Choroid plexus epithelial cell (primary cell): ENCODE data around the gene TAS2R31.
A peak's percentile ranks its signal among the peaks of the same experiment; 100 is the strongest.

ENCODE experiments used
- DNase-seq: peaks from one replicate; pipeline ENCODE4 v3.0.0-alpha.2; 2010; ENCODE audit warnings: low read depth
- H3K4me3 ChIP-seq: 2 replicates; pipeline ENCODE4 v1.5.1; 2011; ENCODE audit warnings: low read depth, mild to moderate bottlenecking, control low read depth, low read length, moderate library complexity
- CTCF ChIP-seq: conservative IDR thresholded peaks from 2 replicates; pipeline ENCODE4 v1.5.1; 2011; ENCODE audit warnings: low read depth, mild to moderate bottlenecking, control low read depth, inconsistent platforms, low read length, moderate library complexity

The TAS2R31 gene

GRCh38 chr12:11023387-11023786 lies 7.8 kb downstream of the TAS2R31 start:
- no peak overlapping the region for H3K4me3 ChIP-seq
- TF ChIP-seq CTCF, result no peak
- no peak for DNase-seq

DNA sequence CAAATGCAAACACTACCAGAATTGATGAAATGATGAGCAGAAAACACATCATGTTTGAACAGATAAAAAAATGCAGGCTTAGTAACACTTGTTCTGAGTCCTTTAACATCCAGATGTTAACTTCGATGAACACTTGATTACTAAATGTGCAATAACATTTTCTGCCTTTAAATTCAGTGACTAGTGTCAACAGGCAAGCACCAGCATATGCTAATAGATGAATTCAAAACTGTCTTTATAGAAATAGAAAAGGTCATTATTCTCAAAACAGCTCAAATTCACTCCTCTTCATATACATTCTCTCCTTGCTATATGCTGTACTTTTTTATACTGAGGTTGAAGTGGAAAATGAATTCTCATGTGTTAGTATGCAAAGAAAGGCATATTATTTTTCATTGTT lies 8.7 kb downstream of the TAS2R31 start, which contains the start of gene TAS2R19:
Gene TAS2R19 (minus strand): TSS at position 101 of the 400 bp plus-strand sequence. CDS start 49 bp downstream, at position 52.
- no peak for TF ChIP-seq CTCF
- DNase-seq, result no peak
- H3K4me3 ChIP-seq, result no peak within 1 kb of the TSS

- no peak overlapping the region for H3K4me3 ChIP-seq
- no peak for DNase-seq
- no peak for TF ChIP-seq CTCF
Measured at GRCh38 chr12:11016937-11017336, 14.3 kb downstream of the TAS2R31 start.

DNA sequence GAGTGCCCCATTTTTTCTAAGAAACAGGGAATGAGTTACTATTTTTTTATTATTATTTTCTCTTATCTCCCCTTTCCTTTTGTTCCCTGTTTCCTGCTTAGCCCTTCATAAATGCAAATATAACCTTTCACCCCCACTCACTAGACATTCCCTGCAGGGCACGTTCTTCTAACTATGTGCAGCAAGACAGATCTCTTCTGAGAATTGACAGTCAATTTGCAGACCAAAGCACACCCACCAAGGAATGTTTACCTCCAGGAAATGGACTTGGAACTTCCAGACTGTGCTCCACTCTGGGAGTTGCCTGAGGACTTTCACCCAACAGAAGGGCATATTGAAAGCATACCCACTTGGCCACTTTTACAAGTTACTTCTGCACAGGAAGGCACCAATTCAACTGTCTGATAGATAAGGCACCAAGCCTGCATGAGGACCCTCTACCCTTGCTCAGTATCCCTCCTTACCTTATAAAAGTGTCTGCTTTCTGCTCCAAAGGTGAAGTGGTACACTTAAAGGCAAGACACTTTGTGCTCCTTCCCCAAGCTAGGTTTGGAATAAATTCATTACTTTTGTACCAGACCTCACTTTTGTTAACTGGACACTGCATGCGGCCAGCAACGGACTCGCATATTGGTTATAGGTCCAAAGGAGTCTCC lies 15.3 kb downstream of the TAS2R31 start:
- peak; percentile 8 for DNase-seq
- TF ChIP-seq CTCF, result no peak
- H3K4me3 ChIP-seq, result no peak overlapping the region

GRCh38 chr12:11014234-11014633 lies 17.0 kb downstream of the TAS2R31 start:
- peak; percentile 15 for DNase-seq
- TF ChIP-seq CTCF, result no peak
- no peak overlapping the region for H3K4me3 ChIP-seq

GRCh38 chr12:11007608-11008007 lies 23.6 kb downstream of the TAS2R31 start:
- no peak for TF ChIP-seq CTCF
- no peak for DNase-seq
- H3K4me3 ChIP-seq, result no peak overlapping the region

GRCh38 chr12:10998204-10998603 lies 33.0 kb downstream of the TAS2R31 start, which contains the start of gene TAS2R20:
TSS of gene TAS2R20 (minus strand) at chr12:10998304. CDS start at chr12:10997875, 429 bp downstream.
- no peak for DNase-seq
- H3K4me3 ChIP-seq, result no peak within 1 kb of the TSS
- TF ChIP-seq CTCF, result no peak
